GM12878 (cell line): ENCODE measurements around the gene STRN4. TPM values are rescaled to one million over a fixed set of nuclear protein-coding genes. Genes with fewer than 3 reads are reported as not detected.

Source experiments
- BCL11A ChIP-seq: IDR thresholded peaks from 2 replicates; pipeline ENCODE4 v1.6.1; 2011; ENCODE audit warnings: low read depth, low read length
- BHLHE40 ChIP-seq, 2 experiments: fragments of 450-650 bp in 1 of 2; IDR thresholded peaks; 2 replicates each; pipeline ENCODE4 v1.6.1; 2011 to 2017; ENCODE audit warnings: low read depth in 2 of 2, borderline replicate concordance in 1 of 2, improper control_type of control experiment in 1 of 2, low read length in 1 of 2, mild to moderate bottlenecking in 1 of 2
- BMI1 ChIP-seq: fragments of 450-650 bp; IDR thresholded peaks from 2 replicates; pipeline ENCODE4 v1.6.1; 2016; ENCODE audit warnings: mild to moderate bottlenecking, moderate library complexity, borderline replicate concordance
- CBFB ChIP-seq: IDR thresholded peaks from 2 replicates; pipeline ENCODE4 v1.6.1; 2016; ENCODE audit warnings: antibody characterized with exemption, low read depth
- CBX3 ChIP-seq: fragments of 200-600 bp; sonication (generic); IDR thresholded peaks from 2 replicates; pipeline ENCODE4 v1.6.1; 2016; ENCODE audit warnings: low read depth, borderline replicate concordance
- CHD4 ChIP-seq: fragments of 200-600 bp; sonication (generic); IDR thresholded peaks from 2 replicates; pipeline ENCODE4 v1.6.1; 2016; ENCODE audit warnings: mild to moderate bottlenecking
- CREB1 ChIP-seq: IDR thresholded peaks from 2 replicates; pipeline ENCODE4 v1.6.1; 2012; ENCODE audit warnings: low read depth, mild to moderate bottlenecking, inconsistent platforms
- FOXM1 ChIP-seq: IDR thresholded peaks from 2 replicates; pipeline ENCODE4 v1.6.1; 2012; ENCODE audit warnings: low read depth, mild to moderate bottlenecking, inconsistent platforms, low read length, moderate library complexity
- HDAC2 ChIP-seq: fragments of 200-600 bp; sonication (generic); IDR thresholded peaks from 2 replicates; pipeline ENCODE4 v1.6.1; 2017
- IKZF1 ChIP-seq: fragments of 450-650 bp; conservative IDR thresholded peaks from 2 replicates; pipeline ENCODE4 v1.6.1; 2017; ENCODE audit warnings: antibody characterized with exemption, mild to moderate bottlenecking
- MEF2B ChIP-seq: fragments of 450-650 bp; IDR thresholded peaks from 2 replicates; pipeline ENCODE4 v1.6.1; 2018; ENCODE audit warnings: mild to moderate bottlenecking, moderate library complexity; ENCODE audit not compliant: partially characterized antibody, poor library complexity, severe bottlenecking
- MTA2 ChIP-seq: fragments of 450-650 bp; IDR thresholded peaks from 2 replicates; pipeline ENCODE4 v1.6.1; 2016; ENCODE audit warnings: low read depth, mild to moderate bottlenecking, moderate library complexity
- RAD21 ChIP-seq: IDR thresholded peaks from 2 replicates; pipeline ENCODE4 v1.6.1; 2011; ENCODE audit warnings: mild to moderate bottlenecking, low read depth, low read length, moderate library complexity; ENCODE audit not compliant: insufficient read depth
- RAD51 ChIP-seq: fragments of 450-650 bp; IDR thresholded peaks from 2 replicates; pipeline ENCODE4 v1.6.1; 2016; ENCODE audit warnings: moderate library complexity, mild to moderate bottlenecking, inconsistent platforms
- RB1 ChIP-seq: fragments of 450-650 bp; formaldehyde crosslinking; IDR thresholded peaks from 2 replicates; pipeline ENCODE4 v1.6.1; 2017; ENCODE audit warnings: mild to moderate bottlenecking, borderline replicate concordance
- RFX5 ChIP-seq: IDR thresholded peaks from 2 replicates; pipeline ENCODE4 v1.6.1; 2011; ENCODE audit warnings: low read depth, low read length, improper control_type of control experiment
- SMARCA5 ChIP-seq: fragments of 450-650 bp; IDR thresholded peaks from 2 replicates; pipeline ENCODE4 v1.6.1; 2017; ENCODE audit warnings: mild to moderate bottlenecking
- SREBF1 ChIP-seq: IDR thresholded peaks from 2 replicates; pipeline ENCODE4 v1.6.1; 2012; ENCODE audit warnings: mild to moderate bottlenecking, low read length
- SRF ChIP-seq, 2 experiments: IDR thresholded peaks; 2 replicates each; pipeline ENCODE4 v1.6.1; 2011; ENCODE audit warnings: low read depth in 2 of 2, low read length in 2 of 2, mild to moderate bottlenecking in 1 of 2, moderate library complexity in 1 of 2
- TBL1XR1 ChIP-seq: IDR thresholded peaks from 2 replicates; pipeline ENCODE4 v1.6.1; 2012; ENCODE audit warnings: low read depth, low read length, improper control_type of control experiment
- polyA plus RNA-seq, 11 experiments: library from polyadenylated mRNA; depleted of rRNA in 4 of 11; unstranded in 6 of 11; stranded (reverse) in 5 of 11; fragments of >200 nt; fragmentation: Nextera tagmentation in 4 of 11; fragmentation: Illumina TruSeq in 1 of 11; extraction: Ambion mirVana in 4 of 11; extraction: Trizol in 1 of 11; gene quantifications; 1 replicate in 1 of 11; 2 replicates in 10 of 11; pipeline versions ENCODE4 v1.2.1 to v1.2.3, GENCODE V29; 2011 to 2016; ENCODE audit warnings: inconsistent platforms in 2 of 11, missing spikeins in 2 of 11, low read depth in 1 of 11
- total RNA-seq, 4 experiments: library from RNA; depleted of rRNA in 3 of 4; stranded (reverse); fragments of >200 nt in 3 of 4; fragmentation: Illumina TruSeq in 1 of 4; extraction: Trizol in 1 of 4; gene quantifications; 2 replicates each; pipeline versions ENCODE4 v1.2.1 to v1.2.3, GENCODE V29; 2013 to 2021
- TF ChIP-seq, protein P1 (sequence below): fragments of 450-650 bp; IDR thresholded peaks from 2 replicates; pipeline ENCODE4 v1.6.1; 2017; ENCODE audit warnings: mild to moderate bottlenecking, low read depth, inconsistent platforms; ENCODE audit not compliant: poor library complexity, severe bottlenecking
- TF ChIP-seq, protein P2 (sequence below): IDR thresholded peaks from 2 replicates; pipeline ENCODE4 v1.6.1; 2012; ENCODE audit warnings: low read depth, low read length, improper control_type of control experiment
- TF ChIP-seq, protein P3 (sequence below): fragments of 450-650 bp; formaldehyde crosslinking; IDR thresholded peaks from 2 replicates; pipeline ENCODE4 v1.4.0; 2020; ENCODE audit warnings: mild to moderate bottlenecking, moderate library complexity

Gene STRN4
- total and polyA plus RNA-seq, 10 of the 15 experiments (the other 5 are each of a cell fraction or from before 2014, with no cell fraction given): 0.42 to 62.8 (median 22.5) TPM

DNA sequence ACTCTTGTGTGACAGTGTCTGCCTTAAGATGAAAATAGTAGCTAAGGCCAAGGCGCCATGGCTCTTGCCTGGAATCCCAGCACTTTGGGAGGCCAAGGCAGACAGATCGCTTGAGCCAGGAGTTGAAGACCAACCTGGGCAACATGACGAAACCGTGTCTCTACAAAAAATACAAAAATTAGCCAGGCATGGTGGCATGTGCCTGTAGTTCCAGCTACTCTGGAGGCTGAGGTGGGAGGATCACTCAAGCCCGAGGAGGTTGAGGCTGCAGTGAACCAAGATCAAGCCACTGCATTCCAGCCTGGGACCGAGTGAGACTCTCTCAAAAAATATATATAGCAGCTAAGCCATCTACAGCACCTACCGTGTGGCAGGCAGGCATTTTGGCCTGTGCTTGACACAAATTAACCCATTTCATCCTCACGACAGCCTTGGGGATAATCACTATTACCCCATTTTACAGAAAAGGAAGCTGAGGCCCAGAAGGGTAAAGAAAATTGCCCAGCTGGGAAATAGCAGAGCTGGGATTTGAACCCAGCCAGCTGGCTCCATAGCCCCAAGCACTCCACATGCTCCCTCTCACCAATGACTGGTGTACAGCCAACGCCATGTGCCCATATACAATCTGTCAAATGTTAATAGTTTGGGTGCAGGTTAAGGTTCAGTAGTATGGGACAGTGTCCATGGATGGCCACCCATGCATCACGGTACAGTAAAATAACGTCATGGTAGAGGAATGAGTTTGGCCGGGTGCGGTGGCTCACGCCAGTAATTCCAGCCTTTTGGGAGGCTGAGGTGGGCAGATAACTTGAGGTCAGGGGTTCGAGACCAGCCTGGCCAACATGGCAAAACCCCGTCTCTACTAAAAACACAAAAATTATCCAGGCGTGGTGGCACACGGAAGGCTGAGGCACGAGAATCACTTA lies 39.1 kb upstream of the STRN4 start (continued):
- 0 out of 4 replicates have a peak, but pooled peaks of 1 of the 2 experiments have one; percentile 7 for TF ChIP-seq BHLHE40 (IDR thresholded peaks at IDR 0.05; ENCODE audit: borderline replicate concordance in 1 of 2, low read depth in 2 of 2, low read length in 1 of 2)
- TF ChIP-seq HDAC2: no peak
- no peak for TF ChIP-seq CBFB
- TF ChIP-seq, protein P1, sequence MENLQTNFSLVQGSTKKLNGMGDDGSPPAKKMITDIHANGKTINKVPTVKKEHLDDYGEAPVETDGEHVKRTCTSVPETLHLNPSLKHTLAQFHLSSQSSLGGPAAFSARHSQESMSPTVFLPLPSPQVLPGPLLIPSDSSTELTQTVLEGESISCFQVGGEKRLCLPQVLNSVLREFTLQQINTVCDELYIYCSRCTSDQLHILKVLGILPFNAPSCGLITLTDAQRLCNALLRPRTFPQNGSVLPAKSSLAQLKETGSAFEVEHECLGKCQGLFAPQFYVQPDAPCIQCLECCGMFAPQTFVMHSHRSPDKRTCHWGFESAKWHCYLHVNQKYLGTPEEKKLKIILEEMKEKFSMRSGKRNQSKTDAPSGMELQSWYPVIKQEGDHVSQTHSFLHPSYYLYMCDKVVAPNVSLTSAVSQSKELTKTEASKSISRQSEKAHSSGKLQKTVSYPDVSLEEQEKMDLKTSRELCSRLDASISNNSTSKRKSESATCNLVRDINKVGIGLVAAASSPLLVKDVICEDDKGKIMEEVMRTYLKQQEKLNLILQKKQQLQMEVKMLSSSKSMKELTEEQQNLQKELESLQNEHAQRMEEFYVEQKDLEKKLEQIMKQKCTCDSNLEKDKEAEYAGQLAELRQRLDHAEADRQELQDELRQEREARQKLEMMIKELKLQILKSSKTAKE: no peak
- no peak for TF ChIP-seq RFX5
- no peak; the same call in 1 of the 2 replicates for TF ChIP-seq CREB1
- no peak for TF ChIP-seq FOXM1
- no peak for TF ChIP-seq MTA2
- TF ChIP-seq BCL11A: no peak
- no peak for TF ChIP-seq SREBF1
- 0 out of 2 replicates have a peak, but pooled peaks have one; percentile 43 for TF ChIP-seq SMARCA5
- TF ChIP-seq RAD51: no peak
- TF ChIP-seq IKZF1: no peak
- no peak for TF ChIP-seq CHD4
- TF ChIP-seq RAD21: no peak
- TF ChIP-seq CBX3: no peak
- TF ChIP-seq BMI1: no peak
- TF ChIP-seq, protein P2, sequence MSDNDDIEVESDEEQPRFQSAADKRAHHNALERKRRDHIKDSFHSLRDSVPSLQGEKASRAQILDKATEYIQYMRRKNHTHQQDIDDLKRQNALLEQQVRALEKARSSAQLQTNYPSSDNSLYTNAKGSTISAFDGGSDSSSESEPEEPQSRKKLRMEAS: no peak
- TF ChIP-seq, protein P3, sequence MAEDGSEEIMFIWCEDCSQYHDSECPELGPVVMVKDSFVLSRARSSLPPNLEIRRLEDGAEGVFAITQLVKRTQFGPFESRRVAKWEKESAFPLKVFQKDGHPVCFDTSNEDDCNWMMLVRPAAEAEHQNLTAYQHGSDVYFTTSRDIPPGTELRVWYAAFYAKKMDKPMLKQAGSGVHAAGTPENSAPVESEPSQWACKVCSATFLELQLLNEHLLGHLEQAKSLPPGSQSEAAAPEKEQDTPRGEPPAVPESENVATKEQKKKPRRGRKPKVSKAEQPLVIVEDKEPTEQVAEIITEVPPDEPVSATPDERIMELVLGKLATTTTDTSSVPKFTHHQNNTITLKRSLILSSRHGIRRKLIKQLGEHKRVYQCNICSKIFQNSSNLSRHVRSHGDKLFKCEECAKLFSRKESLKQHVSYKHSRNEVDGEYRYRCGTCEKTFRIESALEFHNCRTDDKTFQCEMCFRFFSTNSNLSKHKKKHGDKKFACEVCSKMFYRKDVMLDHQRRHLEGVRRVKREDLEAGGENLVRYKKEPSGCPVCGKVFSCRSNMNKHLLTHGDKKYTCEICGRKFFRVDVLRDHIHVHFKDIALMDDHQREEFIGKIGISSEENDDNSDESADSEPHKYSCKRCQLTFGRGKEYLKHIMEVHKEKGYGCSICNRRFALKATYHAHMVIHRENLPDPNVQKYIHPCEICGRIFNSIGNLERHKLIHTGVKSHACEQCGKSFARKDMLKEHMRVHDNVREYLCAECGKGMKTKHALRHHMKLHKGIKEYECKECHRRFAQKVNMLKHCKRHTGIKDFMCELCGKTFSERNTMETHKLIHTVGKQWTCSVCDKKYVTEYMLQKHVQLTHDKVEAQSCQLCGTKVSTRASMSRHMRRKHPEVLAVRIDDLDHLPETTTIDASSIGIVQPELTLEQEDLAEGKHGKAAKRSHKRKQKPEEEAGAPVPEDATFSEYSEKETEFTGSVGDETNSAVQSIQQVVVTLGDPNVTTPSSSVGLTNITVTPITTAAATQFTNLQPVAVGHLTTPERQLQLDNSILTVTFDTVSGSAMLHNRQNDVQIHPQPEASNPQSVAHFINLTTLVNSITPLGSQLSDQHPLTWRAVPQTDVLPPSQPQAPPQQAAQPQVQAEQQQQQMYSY: no peak
- no peak for TF ChIP-seq SRF (IDR thresholded peaks at IDR 0.05; ENCODE audit: low read depth in 2 of 2, low read length in 2 of 2)
- TF ChIP-seq MEF2B: no peak
- TF ChIP-seq TBL1XR1: no peak
- no peak for TF ChIP-seq RB1
